Stomach (tissue), 9 donors: Measurements from ENCODE around the gene TEAD1. TPM values are rescaled to one million over a fixed set of nuclear protein-coding genes. Genes with fewer than 3 reads are reported as not detected.

ENCODE experiments used
- DNase-seq, 2 donors: peaks; one replicate each; pipeline versions ENCODE4 v3.0.0 to v3.0.0-alpha.2; 2013 to 2019
- H3K27ac ChIP-seq, 5 donors: fragments of 200-600 bp in 4 of 5; sonication (generic) in 4 of 5; one replicate each; pipeline ENCODE4 v1.5.1; 2013 to 2019; ENCODE audit warnings: mild to moderate bottlenecking in 1 of 5, moderate library complexity in 1 of 5
- H3K27me3 ChIP-seq, 3 donors: fragments of 200-600 bp; sonication (generic); one replicate each; pipeline ENCODE4 v1.5.1; 2017 to 2019; ENCODE audit warnings: mixed run types in 1 of 3
- H3K36me3 ChIP-seq, 4 donors: fragments of 200-600 bp; sonication (generic); 1 replicate in 3 of 4; 2 replicates in 1 of 4; pipeline ENCODE4 v1.5.1; 2016 to 2019
- H3K4me1 ChIP-seq, 4 donors: fragments of 200-600 bp; sonication (generic); one replicate each; pipeline ENCODE4 v1.5.1; 2016 to 2019
- H3K4me3 ChIP-seq, 4 donors: fragments of 200-600 bp; sonication (generic) in 3 of 4; one replicate each; pipeline ENCODE4 v1.5.1; 2016 to 2019; ENCODE audit warnings: mild to moderate bottlenecking in 1 of 4
- H3K9me3 ChIP-seq, 4 donors: fragments of 200-600 bp; sonication (generic); one replicate each; pipeline ENCODE4 v1.5.1; 2016 to 2019
- EP300 ChIP-seq: sonication (generic); formaldehyde crosslinking; IDR thresholded peaks from one replicate; pipeline ENCODE4 v1.6.1; 2017; ENCODE audit warnings: antibody characterized with exemption
- POLR2A ChIP-seq, 4 donors: fragments of 450-650 bp; IDR thresholded peaks; one replicate each; pipeline ENCODE4 v1.6.1; 2016; ENCODE audit warnings: antibody characterized with exemption in 4 of 4, control low read depth in 2 of 4, mild to moderate bottlenecking in 1 of 4, moderate library complexity in 1 of 4
- POLR2AphosphoS5 ChIP-seq, 3 donors: sonication (generic); formaldehyde crosslinking; IDR thresholded peaks; one replicate each; pipeline ENCODE4 v1.6.1; 2016; ENCODE audit warnings: antibody characterized with exemption in 3 of 3
- WGBS, 5 donors: extraction: QIAGEN DNeasy Blood & Tissue Kit in 3 of 5; methylation state at CpG; one replicate each; pipeline versions ENCODE4 v1.1.5 to v1.1.7; 2013 to 2018; 5-methylcytosine and 5-hydroxymethylcytosine counted together
- intact Hi-C: fragments of 100-400 bp; cut with DNase I; formaldehyde crosslinking; loops from one replicate; pipeline ENCODE4 v1.15.1; 2023; ENCODE audit warnings: low total_unique reads
- polyA plus RNA-seq, 3 donors: library from polyadenylated mRNA; stranded (reverse); fragments of 200-250 nt; gene quantifications; one replicate each; pipeline ENCODE4 v1.2.3, GENCODE V29; 2013
- total RNA-seq, 5 donors: library from RNA; depleted of rRNA; stranded (reverse); fragments of >200 nt; gene quantifications; one replicate each; pipeline versions ENCODE4 v1.1.0 to v1.2.3, GENCODE V29; 2014 to 2016
- TF ChIP-seq, protein P1 (sequence below), 7 experiments: fragments of 450-650 bp in 4 of 7; fragments of 200-600 bp in 3 of 7; sonication (generic) in 3 of 7; IDR thresholded peaks; one replicate each; pipeline ENCODE4 v1.5.1; 2016 to 2019; ENCODE audit warnings: antibody characterized with exemption in 7 of 7, control low read depth in 2 of 7, mild to moderate bottlenecking in 1 of 7
- donor health status: healthy with polysubstance abuse.
- donor health status: Bipolar disorder and iron deficiency.
- donor health status: healthy.

The TEAD1 gene
- total and polyA plus RNA-seq, 8 donors: 4.9 to 133 (median 65.2) TPM

DNA sequence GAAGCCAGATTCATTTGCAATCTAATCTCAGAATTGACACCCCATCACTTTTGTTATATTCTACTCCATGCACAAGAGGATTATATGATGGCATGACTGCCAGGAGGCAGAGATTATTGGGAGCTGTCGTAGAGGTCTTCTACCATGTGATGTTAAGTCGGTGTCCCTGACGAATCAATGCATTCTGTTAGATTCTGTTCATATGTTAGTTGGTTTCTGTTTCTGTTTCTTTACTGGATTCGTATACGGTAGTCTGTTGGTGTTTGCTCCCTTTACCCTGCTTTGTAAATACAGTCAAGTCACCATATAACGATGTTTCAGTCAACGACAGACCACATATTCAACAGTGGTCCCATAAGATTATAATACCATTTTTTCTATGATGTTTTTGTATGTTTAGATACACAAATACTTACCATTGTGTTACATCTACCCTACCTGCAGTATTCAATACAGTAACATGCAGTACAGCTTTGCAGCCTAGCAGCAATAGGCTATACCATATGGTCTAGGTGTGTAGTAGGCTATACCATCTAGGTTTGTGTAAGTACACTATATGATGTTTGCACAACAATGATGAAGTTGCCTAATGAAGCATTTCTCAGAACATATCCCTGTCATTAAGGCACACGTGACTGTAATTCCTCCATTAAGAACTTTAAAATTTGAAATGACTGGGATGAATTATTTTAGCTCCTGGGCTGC is 312.1 kb downstream of the TEAD1 start:
- TF ChIP-seq, protein P1, sequence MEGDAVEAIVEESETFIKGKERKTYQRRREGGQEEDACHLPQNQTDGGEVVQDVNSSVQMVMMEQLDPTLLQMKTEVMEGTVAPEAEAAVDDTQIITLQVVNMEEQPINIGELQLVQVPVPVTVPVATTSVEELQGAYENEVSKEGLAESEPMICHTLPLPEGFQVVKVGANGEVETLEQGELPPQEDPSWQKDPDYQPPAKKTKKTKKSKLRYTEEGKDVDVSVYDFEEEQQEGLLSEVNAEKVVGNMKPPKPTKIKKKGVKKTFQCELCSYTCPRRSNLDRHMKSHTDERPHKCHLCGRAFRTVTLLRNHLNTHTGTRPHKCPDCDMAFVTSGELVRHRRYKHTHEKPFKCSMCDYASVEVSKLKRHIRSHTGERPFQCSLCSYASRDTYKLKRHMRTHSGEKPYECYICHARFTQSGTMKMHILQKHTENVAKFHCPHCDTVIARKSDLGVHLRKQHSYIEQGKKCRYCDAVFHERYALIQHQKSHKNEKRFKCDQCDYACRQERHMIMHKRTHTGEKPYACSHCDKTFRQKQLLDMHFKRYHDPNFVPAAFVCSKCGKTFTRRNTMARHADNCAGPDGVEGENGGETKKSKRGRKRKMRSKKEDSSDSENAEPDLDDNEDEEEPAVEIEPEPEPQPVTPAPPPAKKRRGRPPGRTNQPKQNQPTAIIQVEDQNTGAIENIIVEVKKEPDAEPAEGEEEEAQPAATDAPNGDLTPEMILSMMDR (IDR thresholded peaks at IDR 0.05): no peak
- TF ChIP-seq POLR2AphosphoS5 (IDR thresholded peaks at IDR 0.05) (no peak), EP300 (no peak)
- no peak for DNase-seq
- Histone ChIP-seq H3K4me1 (no peaks in the 10 kb centered on the region), H3K27ac (no peak overlapping the region), H3K36me3 (no peaks in the 10 kb centered on the region), H3K9me3 (no peaks in the 10 kb centered on the region), H3K4me3 (no peak overlapping the region), H3K27me3 (peaks cover 0 to 3% (median 0%) of the 10 kb centered on the region in 3 donors)
- intact Hi-C loops: no loop called here
- 82 to 93% (median 92%) methylated on average over 8 of the region's 8 CpGs for WGBS, 5 donors

- no peak overlapping the region for H3K4me3 ChIP-seq
- DNase-seq: no peak
These were observed 315.4 kb downstream of the TEAD1 start for GRCh38 chr11:12989428-12990161.

GRCh38 chr11:12990162-12990480 is 315.9 kb downstream of the TEAD1 start:
- intact Hi-C loops: no loop called here
- no peaks in the 10 kb centered on the region for H3K9me3 ChIP-seq
- H3K4me3 ChIP-seq: no peak overlapping the region
- no peaks in the 10 kb centered on the region for H3K27me3 ChIP-seq
- H3K27ac ChIP-seq: no peak overlapping the region
- TF ChIP-seq POLR2AphosphoS5 (IDR thresholded peaks at IDR 0.05): no peak
- no peak for TF ChIP-seq EP300
- TF ChIP-seq POLR2A (IDR thresholded peaks at IDR 0.05): no peak
- H3K4me1 ChIP-seq: no peaks in the 10 kb centered on the region
- WGBS, 5 donors: 39 to 72% (median 52%) methylated on average over 1 of the region's 1 CpG
- H3K36me3 ChIP-seq: no peaks in the 10 kb centered on the region
- no peak for DNase-seq

More at GRCh38 chr11:12989428-12990161, 315.4 kb downstream of the TEAD1 start:
- H3K27me3 ChIP-seq: no peaks in the 10 kb centered on the region
- WGBS, 5 donors: 74 to 85% (median 78%) methylated on average over 13 of the region's 13 CpGs
- intact Hi-C loops: no loop called here
- no peak overlapping the region for H3K27ac ChIP-seq
- no peak for TF ChIP-seq POLR2AphosphoS5 (IDR thresholded peaks at IDR 0.05)
- TF ChIP-seq POLR2A (IDR thresholded peaks at IDR 0.05): no peak
- TF ChIP-seq EP300: no peak
- TF ChIP-seq, protein P1 (IDR thresholded peaks at IDR 0.05): no peak
- no peaks in the 10 kb centered on the region for H3K36me3 ChIP-seq
- no peaks in the 10 kb centered on the region for H3K4me1 ChIP-seq
- no peaks in the 10 kb centered on the region for H3K9me3 ChIP-seq

GRCh38 chr11:12991426-12991825 is 317.2 kb downstream of the TEAD1 start:
- intact Hi-C loops: no loop called here
- H3K27ac ChIP-seq: no peak overlapping the region
- no peak for DNase-seq
- no peak overlapping the region for H3K4me3 ChIP-seq
- TF ChIP-seq, protein P1 (IDR thresholded peaks at IDR 0.05): no peak
- TF ChIP-seq EP300: no peak
- TF ChIP-seq POLR2AphosphoS5 (IDR thresholded peaks at IDR 0.05): no peak
- no peak for TF ChIP-seq POLR2A (IDR thresholded peaks at IDR 0.05)
- no peaks in the 10 kb centered on the region for H3K9me3 ChIP-seq
- WGBS, 5 donors: 80 to 91% (median 84%) methylated on average over 1 of the region's 1 CpG
- no peaks in the 10 kb centered on the region for H3K27me3 ChIP-seq
- no peaks in the 10 kb centered on the region for H3K36me3 ChIP-seq
- no peaks in the 10 kb centered on the region for H3K4me1 ChIP-seq

DNA sequence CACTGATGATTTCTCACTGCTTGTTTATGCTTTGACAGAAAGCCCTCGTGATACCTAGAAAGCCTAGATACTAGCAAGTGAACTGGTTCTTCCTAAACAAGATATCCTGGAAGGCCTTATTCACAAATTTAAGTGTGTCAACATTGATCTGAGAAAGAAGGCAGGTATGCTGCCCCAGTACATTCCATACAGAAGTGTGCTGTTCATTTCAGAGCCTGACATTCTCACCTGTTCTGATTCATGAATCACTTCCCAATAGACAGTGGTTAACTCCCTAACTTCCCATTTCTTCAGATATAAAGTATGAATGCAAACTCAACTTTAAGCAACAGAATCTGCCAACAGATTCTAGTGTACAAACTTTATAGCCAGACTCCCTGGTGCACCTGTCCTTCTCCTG is 319.4 kb downstream of the TEAD1 start:
- no peak overlapping the region for H3K4me3 ChIP-seq
- no peak for DNase-seq
- intact Hi-C loops: no loop called here
- H3K27ac ChIP-seq: no peak overlapping the region
- no peaks in the 10 kb centered on the region for H3K36me3 ChIP-seq
- H3K9me3 ChIP-seq: no peaks in the 10 kb centered on the region
- H3K4me1 ChIP-seq: peaks cover 0 to 10% (median 3%) of the 10 kb centered on the region in 4 donors
- no peak for TF ChIP-seq EP300
- TF ChIP-seq POLR2A (IDR thresholded peaks at IDR 0.05): no peak
- no peak for TF ChIP-seq POLR2AphosphoS5 (IDR thresholded peaks at IDR 0.05)
- TF ChIP-seq, protein P1 (IDR thresholded peaks at IDR 0.05): no peak
- H3K27me3 ChIP-seq: no peaks in the 10 kb centered on the region
- 55 to 92% (median 67%) methylated on average over 1 of the region's 1 CpG for WGBS, 5 donors
